NCI-H345 treated with DMSO at 0.1 percent for 48 hours (cell line): ENCODE measurements around the gene PDXP.
"Not testable (repeated sequence)": the region's sequence is repeated elsewhere in the genome, so short reads cannot be mapped to it uniquely, and the experiment has no call there.

Experiments used
- DNase-seq: peaks from one replicate; lab custom pipeline; 2025; ENCODE audit not compliant: unreplicated experiment; lab: John Stamatoyannopoulos, UW

PDXP gene

DNA sequence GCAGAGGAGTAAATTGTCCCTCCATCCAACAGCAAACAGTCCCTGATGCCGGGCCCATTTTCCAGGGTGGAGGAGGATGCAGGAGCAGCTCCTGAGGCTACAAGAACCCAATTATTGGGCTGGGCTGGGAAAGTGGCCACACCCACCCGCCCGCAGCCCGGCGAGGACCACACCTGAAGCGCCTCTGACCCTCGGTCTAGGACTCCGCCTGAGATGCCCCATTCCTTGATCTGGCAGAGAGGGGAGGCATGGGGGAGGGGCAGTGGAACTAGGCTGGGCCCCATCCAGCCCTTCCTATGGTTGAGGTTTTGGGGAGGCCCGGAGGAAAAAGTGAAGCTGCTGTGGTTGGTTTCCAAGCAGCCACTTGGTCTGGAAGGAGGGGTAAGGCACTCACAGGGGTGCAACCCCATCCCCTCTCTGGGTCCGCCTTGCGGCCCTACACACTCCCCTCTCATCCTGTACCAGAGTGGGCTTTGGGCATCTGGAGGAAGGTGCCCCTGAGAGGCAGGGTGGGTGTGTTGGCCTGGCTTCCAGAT, 14.5 kb downstream of the PDXP start:
- DNase-seq: no peak

DNA sequence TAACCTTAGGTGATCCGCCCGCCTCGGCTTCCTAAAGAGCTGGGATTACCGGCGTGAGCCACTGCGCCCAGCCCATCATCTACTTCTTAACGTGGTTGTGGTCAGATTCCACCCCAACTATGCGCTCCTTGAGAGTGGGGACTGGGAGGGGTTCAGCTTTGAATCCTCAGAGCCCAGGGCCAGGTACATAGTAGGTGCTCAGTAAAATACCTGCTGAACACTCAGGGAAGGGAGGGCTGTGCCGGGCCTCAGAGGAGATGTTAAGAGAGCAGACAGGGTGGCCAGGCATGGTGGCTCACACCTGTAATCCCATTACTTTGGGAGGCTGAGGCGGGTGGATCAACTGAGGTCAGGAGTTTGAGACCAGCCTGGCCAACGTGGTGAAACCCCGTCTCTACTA, 15.7 kb downstream of the PDXP start:
- DNase-seq: no peak

DNA sequence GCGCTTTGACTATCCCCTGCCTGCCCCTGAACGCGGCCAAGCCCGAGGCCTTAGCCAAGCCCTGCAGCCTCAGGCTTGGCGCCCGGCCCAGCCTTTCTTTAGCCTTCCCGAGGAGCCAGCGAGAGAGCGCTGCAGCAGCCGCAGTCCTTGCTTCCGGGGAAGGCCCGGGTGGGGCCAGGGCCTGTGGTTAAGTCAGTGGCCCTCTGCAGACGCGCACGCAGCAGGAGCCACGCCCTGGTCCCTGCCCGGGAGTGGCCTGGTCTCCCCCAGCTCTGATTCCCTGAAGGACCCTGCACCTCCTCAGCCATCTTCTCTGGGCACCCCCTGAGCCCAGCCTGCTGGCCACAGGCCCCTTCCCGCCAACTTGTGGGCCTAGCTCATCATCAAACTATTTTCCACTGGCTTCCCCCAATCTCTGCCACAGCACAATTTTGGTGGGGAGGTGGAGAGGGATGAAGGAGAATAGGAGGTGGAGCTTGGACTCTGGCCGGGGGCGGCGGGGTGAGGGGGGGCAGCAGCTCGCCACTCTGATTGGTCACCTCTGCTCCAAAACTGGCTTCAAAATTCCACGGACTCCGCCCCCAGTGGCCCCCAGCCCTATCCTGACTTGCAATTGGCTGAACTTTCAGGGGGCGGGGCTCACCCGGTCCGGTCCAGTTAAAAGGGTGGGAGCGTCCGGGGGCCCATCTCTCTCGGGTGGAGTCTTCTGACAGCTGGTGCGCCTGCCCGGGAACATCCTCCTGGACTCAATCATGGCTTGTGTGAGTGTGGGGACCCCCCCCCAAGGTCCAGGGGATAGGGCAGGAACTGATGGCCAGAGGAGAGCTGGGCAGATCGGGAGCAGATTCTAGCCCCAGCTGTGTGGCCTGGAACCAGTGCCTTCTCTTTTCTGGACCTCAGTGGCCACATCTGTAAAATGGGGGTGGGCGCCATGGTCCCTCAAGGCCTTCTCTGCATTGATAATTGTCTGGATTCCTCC, 16.7 kb downstream of the PDXP start, which contains the start of gene LGALS1:
Gene LGALS1 (plus strand): TSS at position 686 of the 979 bp plus-strand sequence. CDS start 67 bp downstream, at position 753.
- DNase-seq: peak; percentile 40

DNA sequence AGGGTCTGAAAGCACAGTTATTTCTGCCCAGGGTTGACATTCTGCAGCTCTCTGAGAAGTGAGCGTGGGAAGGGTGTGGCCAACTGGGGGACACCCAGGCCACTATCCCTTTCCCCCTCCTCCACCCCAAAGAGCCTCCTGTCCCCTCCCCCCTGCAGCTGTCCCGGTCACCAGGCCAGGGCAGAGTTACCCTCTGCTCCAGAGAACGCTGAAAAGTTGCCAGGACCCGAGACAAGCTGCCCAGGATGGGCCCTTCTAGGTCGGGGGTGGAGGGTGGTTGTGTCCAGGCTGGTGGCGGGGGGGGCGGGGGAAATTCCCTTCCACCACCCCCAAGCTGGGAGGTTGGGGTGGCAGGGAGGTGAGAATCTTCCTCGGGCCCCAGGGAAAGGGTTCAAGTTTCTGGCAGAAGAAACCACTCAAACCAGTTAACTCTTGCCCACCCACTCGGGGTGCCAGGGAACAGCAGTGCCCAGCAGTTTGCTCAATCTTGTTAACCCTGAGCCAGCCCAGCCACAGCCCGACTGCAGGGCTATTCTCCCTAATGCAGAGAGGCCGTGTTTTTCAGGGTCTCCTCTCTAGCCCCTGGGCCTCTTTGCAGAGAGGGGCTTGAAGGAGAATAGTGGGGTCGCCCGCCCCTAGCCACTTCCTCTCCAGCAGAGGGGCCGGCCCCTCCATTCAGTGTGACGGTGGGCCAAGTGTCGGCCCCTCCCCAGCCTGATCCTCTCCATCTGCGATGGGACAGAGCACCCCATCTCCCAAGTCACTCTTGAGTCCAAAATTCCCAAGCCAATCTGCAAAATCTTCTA, 17.6 kb downstream of the PDXP start:
- no peak for DNase-seq

DNA sequence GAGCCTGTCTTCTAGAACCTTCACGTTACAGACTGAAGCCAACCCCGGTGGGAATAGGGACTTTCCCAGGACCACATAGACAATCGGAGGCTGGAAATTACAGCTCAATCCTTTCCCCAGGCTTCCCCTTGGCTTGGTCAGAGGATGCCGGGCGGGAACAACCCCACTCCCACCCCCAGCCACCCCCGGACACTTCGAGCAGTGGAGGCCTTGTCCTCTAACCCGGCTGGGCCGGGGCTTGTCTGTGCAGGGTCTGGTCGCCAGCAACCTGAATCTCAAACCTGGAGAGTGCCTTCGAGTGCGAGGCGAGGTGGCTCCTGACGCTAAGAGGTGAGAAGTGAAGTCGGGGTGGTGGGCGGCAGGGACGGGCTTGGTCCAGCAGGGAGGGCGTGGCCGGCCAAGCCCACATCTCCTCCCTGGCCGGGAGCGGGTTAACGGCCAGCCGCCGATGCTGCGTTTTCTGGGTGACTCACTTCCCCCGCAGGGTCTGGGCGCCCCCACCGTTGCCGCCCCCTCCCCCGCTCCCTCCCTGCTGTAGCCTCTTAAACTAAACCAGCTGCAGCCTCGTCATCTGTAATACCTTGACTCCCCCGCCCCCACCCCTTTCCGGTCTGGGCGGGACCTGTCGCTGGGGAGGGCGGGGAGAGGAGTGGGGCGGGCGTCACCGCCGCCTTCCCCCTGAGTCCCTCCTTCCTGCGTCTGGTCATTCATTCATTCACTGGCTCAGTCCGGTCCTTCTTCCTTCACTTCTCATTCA, 18.4 kb downstream of the PDXP start:
- peak; percentile 24 for DNase-seq

DNA sequence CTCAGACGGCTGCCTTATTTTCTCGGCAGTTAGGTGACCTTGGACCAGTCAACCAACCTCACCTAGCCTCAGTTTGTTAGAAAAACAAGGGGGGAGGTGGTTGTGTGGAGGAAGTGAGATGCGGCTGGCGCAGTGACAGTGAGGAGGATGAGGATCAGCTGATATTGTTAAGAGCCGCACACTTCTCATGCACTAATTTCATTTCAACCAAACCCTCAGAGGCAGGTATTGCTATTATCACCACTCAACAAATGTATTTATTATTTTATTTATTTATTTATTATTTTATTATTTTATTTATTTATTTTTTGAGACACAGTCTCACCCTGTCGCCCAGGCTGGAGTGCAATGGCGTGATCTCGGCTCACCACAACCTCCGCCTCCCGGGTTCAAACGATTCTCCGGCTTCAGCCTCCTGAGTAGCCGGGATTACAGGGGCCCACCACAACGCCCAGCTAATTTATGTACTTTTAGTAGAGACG, 19.0 kb downstream of the PDXP start:
- no peak for DNase-seq

DNA sequence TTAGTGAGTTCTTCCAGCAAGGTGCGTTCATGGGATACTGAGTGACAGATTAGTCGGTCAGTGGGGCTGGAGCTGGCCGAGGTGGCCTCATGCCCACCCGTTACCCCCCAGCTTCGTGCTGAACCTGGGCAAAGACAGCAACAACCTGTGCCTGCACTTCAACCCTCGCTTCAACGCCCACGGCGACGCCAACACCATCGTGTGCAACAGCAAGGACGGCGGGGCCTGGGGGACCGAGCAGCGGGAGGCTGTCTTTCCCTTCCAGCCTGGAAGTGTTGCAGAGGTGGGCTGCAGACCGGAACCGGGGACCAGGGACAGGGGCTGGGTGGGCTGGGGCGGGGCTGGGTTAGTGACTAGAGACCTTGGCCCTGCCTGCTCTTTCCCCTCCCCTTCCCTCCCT, 19.8 kb downstream of the PDXP start:
- DNase-seq: no peak

DNA sequence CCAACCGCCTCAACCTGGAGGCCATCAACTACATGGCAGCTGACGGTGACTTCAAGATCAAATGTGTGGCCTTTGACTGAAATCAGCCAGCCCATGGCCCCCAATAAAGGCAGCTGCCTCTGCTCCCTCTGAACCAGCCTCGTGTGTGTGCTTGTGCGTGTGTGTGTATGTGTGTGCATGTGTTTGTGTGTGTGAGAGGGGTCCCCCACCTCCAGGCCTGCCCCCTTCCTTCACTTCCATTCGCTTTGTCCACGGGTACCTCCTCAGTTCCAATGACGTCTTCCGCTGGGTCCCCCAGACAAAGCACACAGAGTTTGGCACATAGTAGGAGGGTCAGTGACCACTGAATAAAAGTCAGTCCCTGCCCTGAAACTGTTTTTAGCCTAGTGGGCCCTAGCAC, 21.1 kb downstream of the PDXP start:
- no peak for DNase-seq

DNA sequence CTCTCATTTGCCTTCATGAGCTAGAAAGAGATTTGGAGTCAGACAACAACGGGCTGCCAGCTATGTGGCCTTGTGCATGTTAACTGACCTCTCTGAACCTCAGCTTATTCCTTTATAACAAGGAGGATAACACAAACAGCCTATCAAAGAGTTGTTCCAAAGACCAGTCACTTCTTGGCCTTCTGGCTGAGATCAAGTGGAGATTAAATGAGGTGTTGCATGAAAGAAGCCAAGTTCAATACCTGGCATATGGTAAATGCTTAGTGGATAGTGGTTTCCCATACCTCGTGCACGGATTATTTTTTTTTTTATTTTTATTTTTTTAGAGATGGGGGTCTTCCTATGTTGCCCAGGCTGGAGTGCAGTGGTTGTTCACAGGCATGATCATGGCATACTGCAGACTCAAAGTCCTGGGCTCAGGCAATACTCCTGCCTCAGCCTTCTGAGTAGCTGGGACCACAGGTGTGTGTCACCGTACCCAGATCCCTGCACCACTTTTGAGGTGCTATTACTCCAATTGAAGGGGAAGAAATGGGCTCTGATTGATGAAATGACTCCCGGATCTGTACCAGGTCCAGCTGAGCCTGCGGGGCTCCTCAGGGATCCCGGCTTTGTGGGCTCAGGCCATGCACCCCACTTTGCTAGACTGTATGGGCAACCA, 21.8 kb downstream of the PDXP start:
- no peak for DNase-seq

DNA sequence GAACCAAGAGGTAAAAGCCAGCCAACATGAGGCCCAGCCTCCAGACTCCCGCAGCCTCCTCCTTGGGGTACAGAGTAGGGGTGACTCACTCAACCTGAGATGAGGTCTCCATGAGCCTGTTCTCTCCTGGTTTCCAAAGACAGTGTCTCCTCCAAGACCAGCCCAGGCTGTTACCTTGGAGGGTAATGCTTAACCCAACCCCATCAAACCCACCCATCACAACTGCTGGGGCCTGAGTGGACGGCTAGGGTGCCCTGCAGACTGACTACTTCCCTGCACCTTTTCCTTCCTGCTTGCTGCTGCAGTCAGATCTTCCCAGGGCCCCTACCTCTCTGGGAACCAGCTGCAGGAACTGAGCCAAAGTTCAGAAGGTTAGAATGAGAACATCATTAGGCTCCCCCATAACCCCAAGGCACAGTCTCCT, 22.5 kb downstream of the PDXP start:
- DNase-seq: no peak

DNA sequence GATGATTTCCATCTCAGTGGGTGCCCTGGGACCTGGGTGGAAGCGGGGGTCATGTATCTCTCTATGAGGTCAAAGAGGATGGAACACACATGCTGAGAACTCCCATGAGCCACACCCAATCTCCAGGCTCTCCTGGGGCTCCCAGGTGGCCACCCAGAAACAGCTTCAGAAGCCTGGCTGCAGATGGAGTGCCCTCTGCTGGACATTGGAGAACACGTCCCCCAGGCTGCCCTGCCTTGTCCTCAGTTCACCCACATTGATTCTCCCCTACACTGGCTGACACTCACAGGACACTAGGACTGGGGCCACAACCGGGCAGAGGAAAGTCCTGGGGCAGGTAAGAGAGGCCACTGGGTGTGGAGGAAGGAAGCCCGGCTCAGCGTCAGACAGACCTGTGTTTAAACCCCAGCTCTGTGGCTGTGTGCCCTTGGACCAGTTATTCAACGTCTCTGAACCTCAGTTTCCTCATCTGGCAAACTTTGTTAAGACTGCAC, 23.1 kb downstream of the PDXP start:
- DNase-seq: peak; percentile 7

DNA sequence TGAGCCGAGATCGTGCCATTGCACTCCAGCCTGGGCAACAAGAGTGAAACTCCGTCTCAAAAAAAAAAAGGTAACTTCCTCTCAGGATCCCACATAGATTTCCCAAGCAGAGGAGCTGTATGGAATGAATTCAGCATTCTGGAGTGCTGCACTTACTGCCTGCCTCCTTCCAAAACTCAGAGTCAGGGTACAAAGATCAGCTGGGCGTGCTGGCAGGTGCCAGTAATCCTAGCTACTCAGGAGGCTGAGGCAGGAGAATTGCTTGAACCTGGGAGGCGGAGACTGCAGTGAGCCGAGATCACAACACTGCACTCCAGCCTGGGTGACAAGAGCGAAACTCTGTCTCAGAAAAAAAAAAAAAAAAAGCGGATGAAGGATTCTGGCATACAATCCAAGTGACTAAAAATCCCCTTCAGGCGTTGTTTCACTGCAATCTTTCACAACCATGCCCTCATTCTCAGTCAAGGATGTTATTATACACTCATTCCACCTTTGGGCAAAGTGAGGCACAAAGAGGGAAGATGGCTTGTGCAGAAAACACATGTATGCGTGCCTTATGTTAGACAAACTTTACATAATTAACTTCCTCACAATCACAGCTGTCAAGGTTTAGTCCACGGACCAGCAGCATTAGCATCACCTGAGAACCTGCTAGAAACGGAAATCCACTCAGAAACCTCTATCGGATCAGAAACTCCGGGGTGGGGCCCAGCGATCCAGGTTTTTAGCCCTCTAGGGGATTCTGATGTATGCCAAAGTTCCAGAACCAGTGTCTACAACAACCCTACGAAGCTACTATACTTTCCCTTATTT, 26.5 kb downstream of the PDXP start:
- no peak for DNase-seq

DNA sequence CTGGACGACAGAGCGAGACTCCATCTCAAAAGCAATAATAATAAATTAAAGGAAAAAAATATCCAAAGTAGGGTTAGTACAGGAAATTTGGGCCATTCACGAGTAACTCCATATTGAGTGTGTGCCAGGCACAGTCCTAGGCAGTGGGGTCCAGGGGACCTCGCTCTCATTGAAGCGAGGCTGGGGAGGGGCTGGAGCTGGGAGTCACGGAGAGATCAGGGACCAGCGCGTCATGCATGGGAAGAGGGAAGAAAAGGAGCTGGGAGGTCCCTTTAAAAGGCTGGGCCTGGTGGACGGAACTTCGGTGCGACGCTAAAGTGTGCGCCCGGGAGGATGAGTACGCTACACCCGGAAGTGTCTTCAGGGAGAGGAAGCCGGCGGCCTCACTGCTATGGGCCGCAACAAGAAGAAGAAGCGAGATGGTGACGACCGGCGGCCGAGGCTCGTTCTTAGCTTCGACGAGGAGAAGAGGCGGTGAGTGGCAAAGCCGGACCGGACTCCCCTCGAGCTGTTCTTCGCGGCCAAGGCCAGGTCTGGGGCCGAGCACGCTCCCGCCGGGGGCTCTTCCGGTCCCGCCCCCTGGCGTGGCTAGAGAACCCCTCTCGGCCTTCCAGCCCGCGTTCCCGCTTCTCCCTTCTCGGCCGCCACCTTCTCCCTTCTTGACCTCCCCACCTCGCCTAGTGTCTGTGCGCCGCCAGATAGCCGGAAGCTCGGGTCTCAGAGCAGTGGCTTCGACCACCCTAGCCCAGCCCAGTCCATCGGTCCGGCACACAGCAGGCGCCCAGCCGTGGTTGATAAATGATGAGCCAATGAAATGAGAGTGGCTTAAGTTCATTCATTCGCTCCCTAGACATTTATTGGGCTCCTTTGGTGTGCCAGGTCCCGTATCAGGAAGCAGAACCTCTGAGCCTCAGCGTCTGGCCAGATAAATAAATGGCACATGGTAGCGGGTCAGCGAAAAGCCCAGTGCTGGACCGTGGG, 27.8 kb downstream of the PDXP start, which contains the start of gene NOL12:
Gene NOL12 (plus strand): TSS at position 342 of the 981 bp plus-strand sequence. CDS start 50 bp downstream, at position 392.
- DNase-seq: peak; percentile 48

DNA sequence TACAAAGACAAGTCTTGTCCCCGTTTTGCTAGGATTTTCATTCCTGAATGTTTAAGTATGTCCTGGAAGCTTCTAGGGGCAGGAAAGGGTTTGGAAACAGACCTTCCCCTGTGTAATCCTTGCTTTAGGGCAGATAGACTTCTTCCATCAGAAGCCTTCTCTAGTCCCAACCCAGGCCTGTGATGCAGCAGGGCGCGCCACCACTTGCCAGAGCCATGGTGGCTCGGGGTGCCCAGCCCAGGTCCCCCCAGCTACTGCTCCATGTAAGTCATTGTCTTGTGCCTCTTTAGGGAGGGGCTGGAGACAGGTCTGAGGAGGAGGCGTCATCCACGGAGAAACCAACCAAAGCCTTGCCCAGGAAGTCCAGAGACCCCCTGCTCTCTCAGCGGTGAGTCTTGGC, 31.9 kb downstream of the PDXP start:
- DNase-seq: no peak

DNA sequence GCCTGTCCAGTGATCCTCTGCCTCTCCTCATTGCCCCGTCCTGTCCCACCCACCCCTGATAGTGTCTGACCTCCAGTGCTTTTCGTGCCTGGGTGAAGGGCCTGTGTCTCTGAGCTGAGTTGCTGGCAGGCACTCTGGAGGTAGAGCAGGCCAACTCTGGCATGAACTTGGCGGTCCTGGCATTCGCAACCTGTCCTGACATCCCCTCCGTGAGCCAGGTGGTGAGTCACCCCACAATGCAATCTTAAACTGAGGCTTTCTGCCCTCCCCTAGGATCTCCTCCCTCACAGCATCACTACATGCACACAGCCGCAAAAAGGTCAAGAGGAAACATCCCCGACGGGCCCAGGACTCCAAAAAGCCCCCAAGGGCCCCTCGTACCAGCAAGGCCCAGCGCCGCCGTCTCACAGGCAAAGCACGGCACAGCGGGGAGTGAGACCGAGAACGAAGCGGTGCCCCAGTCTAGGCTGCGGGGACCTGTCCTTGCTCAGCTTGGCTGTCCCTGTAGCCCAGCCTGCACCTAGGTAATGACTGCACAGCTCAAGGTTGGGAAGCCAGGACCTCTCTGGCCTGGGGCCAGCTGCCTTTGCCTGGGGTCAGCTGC, 32.5 kb downstream of the PDXP start:
- DNase-seq: no peak

DNA sequence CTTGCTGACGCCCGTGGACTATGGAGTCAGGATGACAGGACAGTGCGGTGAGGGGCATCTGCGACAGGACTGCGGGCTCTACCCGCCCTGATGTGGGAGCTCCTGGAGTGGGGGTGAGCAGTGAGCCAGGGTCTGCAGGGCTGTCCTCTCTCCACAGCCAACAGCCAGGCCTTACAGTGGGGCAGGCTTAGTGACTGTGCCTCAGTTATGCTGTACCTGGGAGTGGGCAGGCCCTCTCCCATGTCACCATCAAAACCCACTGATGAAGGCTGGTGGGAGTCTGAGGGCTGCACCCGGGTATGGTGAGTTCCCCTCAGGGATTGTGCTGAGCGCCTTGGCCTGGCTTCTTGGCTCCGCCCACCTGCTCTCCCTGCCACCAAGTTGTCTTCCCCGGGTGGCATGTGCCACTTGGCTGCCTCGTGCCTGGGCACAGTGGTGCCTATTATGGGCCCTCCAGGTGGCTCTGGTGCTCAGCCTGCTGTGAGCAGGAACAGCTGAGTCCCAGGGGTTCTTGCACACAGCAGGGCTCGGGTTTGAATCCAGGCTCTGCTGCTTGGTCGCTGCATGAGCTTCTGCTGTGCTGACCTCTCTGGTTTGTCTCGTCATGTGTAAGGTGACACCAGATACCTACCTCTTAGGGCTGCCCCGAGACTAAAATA, 34.2 kb downstream of the PDXP start:
- no peak for DNase-seq

DNA sequence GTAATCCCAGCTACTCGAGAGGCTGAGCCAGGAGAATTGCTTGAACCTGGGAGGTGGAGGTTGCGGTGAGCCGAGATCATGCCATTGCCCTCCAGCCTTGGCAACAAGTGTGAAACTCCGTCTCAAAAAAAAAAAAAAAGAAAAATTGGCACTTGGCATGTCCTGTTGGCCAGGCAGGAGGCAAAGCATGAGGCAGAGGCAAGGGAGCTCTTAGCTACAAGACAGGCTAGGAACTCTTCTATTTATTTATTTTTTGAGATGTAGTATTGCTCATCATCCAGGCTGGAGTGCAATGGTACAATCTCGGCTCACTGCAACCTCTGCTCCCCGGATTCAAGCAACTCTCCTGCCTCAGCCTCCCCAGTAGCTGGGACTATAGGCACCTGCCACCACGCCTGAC, 35.6 kb downstream of the PDXP start:
- not testable (repeated sequence) for DNase-seq
